ENCODE results near the gene ALOX12B. TPM values are rescaled to one million over a fixed set of nuclear protein-coding genes. Genes with fewer than 3 reads are reported as not detected.
"Not testable (repeated sequence)": the region's sequence is repeated elsewhere in the genome, so short reads cannot be mapped to it uniquely, and the experiment has no call there.

Gene ALOX12B
- polyA plus RNA-seq, 1 donor: 1.1 TPM

GRCh38 chr17:8118769-8119580 lies 31.5 kb upstream of the ALOX12B start:
- DNase-seq: no peak

DNA sequence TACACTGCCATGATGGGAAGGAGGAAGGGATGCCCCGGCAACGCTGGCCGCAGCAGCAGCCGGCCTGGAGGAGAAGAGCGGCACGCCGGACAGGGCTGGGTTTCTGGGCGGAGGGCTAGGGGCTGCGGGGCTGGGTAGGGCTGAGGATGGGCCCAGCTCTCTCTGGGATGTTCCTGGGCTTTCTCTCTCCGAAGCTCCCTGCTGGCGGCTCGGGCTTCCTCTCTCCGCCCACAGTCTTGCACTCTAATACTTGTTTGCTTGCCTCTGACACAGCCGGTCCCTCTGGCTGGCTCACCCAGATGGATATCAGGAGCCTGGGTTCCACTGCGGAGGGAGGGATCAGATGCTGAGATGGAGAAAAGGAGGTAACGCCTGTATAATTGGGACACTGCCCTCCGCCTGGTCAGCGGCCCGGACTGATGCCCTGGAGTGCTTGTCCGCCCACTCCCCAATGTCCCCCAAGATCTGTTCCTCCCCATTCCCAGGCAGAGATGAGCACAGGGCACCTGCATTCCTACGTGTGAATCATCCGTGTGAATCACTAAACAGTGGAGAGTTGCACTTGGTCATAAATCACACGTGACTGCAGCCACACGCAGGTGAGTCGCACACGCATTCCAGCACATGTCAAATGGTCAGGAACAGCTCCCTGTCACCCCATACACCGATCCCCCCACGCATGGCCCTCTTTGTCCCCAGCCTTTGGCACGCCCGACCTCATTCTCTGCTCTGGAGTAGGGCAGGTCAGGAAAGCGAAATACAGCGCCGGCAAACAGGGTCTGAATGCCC lies 30.7 kb upstream of the ALOX12B start, which contains the start of gene ALOXE3:
TSS of gene ALOXE3 (minus strand) at position 535 of the 789 bp plus-strand sequence. CDS start at position 11, 524 bp downstream.
- no peak for DNase-seq

GRCh38 chr17:8117367-8117979 lies 30.0 kb upstream of the ALOX12B start:
- DNase-seq: no peak

- DNase-seq: no peak
These were observed 29.3 kb upstream of the ALOX12B start for GRCh38 chr17:8116776-8117175.

GRCh38 chr17:8110907-8111306 lies 23.4 kb upstream of the ALOX12B start:
- DNase-seq: no peak

DNA sequence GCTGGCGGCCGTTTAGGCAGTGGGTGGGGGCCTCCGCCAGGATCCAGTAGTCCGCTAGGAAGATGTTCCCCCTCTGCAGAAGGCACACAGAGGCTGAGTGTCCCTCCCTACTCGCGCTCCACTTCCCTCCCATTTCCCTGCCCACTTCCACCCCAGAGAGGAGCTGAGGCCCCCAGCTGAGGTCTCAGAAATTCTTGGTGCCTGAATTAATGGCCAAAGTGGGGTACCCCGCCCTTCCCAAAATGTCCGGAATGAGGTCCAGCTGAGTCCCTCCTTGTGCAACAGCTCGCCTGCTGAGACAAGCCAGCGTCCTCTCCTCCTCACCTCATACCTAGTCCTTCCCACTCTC lies 22.9 kb upstream of the ALOX12B start:
- DNase-seq: no peak

DNA sequence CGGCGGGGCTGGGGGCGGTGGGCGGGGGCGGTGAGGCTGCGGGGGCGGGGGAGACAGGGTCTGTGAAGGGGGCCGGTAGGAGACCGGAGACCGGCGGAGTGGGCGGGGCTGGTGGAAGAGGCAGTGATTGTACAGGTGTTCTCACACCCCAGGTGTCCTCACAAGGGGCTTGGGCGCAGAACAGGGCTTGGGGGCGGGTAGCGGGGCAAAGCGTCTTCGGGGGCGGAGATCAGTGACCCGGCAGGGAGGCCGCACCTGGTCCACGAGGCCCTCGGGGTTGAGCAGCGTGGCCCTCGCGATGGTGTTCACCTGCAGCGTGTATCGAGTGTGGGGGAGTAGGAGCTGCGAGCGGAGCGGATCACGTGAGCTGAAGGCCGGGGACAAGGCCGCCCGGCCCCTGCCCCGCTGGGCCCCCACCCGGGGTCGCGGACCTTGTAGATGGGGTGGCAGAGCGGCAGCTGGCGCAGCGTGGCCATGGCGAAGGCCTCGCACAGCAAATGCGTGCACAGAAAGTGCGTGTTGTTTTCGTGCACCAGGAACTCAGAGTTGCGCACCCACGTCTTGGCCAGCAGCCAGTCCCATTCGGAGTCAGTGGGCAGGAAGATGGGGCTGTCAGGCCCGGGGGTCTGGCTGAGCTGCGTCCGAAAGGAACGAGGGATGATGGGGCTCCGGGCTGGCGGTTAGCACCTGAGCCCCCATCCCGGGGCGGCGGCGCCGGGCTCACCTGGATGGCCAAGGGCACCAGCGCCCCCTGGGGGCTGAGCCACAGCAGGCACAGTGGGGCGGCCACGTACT lies 22.3 kb upstream of the ALOX12B start:
- no peak for DNase-seq

GRCh38 chr17:8108972-8109660 lies 21.6 kb upstream of the ALOX12B start:
- DNase-seq: no peak

DNA sequence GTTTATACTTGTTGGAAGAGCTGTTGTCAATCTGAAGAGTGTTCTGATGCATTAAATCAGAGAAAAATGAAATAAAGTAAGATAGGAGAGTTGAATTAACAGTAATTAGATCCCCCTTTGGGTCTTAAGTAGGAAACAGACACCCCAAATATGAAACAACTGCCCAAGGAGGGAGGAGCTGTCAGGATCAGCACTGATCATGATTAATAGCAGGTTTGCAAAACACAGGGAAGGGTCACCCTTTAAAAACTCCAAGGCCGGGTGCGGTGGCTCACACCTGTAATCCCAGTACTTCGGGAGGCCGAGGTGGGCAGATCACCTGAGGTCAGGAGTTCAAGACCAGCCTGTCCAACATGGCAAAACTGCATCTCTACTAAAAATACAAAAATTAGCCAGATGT lies 19.5 kb upstream of the ALOX12B start:
- DNase-seq: not testable (repeated sequence)

DNA sequence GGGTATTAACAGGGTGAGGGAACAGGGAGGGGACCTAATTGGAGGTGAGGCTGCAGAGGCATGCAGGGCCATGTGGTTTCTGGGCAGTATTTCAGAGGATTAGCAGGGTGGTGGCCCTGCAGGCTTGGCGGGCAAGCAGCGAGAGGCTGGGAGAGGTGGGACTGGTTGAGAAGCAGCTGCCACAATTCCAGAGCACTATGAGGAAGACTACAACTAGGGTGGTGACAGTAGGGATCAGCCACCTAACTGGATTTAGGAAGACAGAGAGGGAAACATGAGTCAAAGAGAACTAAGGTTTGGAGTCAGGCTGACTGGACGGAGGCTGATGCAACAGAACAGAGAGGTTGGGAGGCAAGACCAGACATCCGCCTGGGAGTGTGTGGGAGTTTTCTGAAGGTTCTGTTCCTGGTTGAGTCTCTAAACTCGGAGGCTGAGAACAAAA lies 18.5 kb upstream of the ALOX12B start:
- DNase-seq: no peak

DNA sequence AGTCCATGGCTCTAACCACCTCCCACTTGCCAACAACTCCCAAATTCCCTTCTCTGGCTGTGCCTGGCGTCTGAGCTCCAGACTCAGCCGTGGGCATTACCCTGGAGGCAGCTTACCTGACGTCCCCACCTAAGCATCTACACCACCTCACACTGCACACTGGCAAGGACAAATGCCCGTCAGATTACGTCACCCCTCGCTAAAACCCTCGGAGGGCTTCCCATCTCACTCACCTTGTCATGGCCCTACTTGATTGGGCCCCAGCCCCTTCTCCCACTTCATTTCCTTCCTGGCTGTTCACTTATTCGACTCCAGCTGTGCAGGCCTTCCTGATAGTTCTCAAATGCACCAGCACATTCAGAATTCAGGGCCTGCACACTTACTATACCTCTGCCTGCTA lies 17.4 kb upstream of the ALOX12B start:
- no peak for DNase-seq

- no peak for DNase-seq
These were observed 16.0 kb upstream of the ALOX12B start for GRCh38 chr17:8103549-8103948.

- DNase-seq: peak; percentile 13
These were observed 14.2 kb upstream of the ALOX12B start for GRCh38 chr17:8101721-8102120.

DNA sequence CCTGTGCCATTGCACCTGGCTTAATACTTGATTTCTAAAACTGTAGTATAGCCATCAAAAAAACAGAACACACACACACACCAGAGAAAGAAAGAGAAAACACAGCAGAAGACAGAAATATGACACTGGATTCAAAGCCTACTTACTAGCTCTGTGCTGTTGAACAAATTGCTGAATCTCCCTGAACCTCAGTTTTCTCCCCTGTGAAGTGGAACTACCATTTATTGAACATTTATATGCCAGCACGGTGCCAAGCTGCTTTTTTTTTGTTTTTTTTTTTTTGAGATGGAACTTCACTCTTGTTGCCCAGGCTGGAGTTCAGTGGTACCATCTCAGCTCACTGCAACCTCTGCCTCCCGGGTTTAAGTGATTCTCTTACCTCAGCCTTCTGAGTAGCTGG lies 13.2 kb upstream of the ALOX12B start:
- no peak for DNase-seq

DNA sequence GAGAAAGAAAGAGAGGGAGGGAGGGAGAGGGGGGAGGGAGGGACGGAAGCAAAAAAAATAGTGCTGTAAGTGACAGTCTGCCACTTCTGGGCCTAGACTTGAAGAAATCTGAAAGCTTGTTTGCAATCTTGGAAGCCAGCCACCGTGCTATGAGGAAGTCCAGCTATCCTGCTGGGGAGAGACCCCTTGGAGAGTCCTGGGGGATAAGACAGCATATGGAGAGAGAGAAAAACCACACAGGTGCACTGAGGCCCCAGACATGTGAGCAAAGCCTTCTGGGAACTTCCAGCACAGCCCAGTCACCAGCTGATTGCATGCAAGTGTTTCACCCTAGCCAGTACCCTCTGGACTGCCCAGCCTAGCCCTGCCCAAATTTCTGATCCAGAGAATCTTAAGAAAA lies 12.6 kb upstream of the ALOX12B start:
- DNase-seq: no peak

GRCh38 chr17:8096541-8096940 lies 9.0 kb upstream of the ALOX12B start:
- DNase-seq: no peak

DNA sequence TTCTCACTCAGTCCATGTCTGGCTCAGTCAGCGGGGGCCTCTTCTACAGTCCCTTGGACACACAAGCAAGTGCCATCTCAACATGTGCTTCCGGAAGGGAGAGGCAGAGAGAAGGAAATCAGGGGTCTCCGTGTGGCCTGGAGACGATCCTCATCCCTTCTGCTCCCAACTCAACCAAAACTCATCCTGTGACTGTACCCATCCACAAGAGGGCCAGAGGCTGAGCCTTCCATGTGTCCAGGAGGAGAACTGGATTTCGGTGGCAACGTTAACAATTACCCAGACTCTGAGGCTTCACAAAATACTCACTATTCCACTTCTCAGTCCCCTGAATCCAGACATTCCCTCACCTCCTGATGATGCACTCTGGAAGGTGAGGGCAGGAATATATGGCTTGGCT lies 7.8 kb upstream of the ALOX12B start:
- DNase-seq: no peak

- DNase-seq: no peak
These were observed 3.6 kb upstream of the ALOX12B start for GRCh38 chr17:8091033-8091687.

DNA sequence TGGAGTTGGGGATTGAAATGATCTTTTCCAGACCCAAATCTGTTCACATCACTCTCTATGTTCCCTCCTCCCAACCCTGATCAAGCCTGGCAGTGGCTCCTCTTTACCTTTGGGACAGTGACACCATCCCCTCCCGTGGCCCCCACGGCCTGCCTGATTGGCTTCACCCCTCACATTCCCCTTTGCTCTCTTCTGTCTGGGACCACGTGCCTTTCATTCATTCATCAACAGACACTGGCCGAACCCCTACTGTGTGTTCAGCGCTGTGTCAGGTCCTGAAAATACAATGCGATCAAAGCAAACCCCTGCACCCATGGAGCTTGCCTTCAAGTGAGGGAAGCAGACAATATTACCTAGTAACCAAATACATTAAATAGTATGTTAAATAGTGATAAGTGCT lies 2.2 kb upstream of the ALOX12B start:
- DNase-seq: no peak

GRCh38 chr17:8087952-8088230 lies 375 bp upstream of the ALOX12B start:
- DNase-seq: no peak

GRCh38 chr17:8084250-8084649 lies 3.3 kb downstream of the ALOX12B start:
- no peak for DNase-seq

Measured in left kidney (tissue), 2 donors.